ENCODE results near the gene RERE.

GRCh38 chr1:8352886-8353785 is 464.3 kb downstream of the RERE start:
- no peak for TF ChIP-seq CTCF (IDR thresholded peaks at IDR 0.05)
- no peak for TF ChIP-seq POLR2AphosphoS5 (IDR thresholded peaks at IDR 0.05; ENCODE audit: low read depth, low read length)
- TF ChIP-seq REST (IDR thresholded peaks at IDR 0.05; ENCODE audit: insufficient read depth in 1 of 2, low read depth in 2 of 2, low read length in 1 of 2), result no peak
- no peak for TF ChIP-seq SIN3A (IDR thresholded peaks at IDR 0.05; ENCODE audit: borderline replicate concordance, insufficient read depth, low read depth, low read length)
- no peak for TF ChIP-seq TCF7L2 (IDR thresholded peaks at IDR 0.05; ENCODE audit: low read depth, low read length)

All from Panc1 (cell line).